H1 (cell line): ENCODE data around the gene CCDC175. TPM values are rescaled to one million over a fixed set of nuclear protein-coding genes. Genes with fewer than 3 reads are reported as not detected.

Source experiments
- CTCF ChIA-PET: fragments of 300-600 bp; sonication (Branson Sonifier 250); formaldehyde crosslinking; loops from one replicate; lab custom pipeline; 2021; ENCODE audit not compliant: partially characterized antibody; lab: Charles Lee
- POLR2A ChIA-PET: fragments of 300-600 bp; sonication (Branson Sonifier 250); formaldehyde crosslinking; loops from one replicate; lab custom pipeline; 2021; ENCODE audit warnings: inconsistent platforms; ENCODE audit not compliant: partially characterized antibody; lab: Charles Lee
- DNase-seq, 2 experiments: peaks; one replicate each; pipeline versions ENCODE4 v3.0.0 to v3.0.0-alpha.2; 2010 to 2022; ENCODE audit warnings: low spot score in 2 of 2, low read depth in 1 of 2, mixed read lengths in 1 of 2
- FAIRE-seq: peaks from 2 replicates; lab custom pipeline; 2011; peaks lifted over from hg19 to GRCh38; lab: Jason Lieb, UNC
- H2AFZ ChIP-seq: 2 replicates; pipeline ENCODE4 v1.8.1; 2012; ENCODE audit warnings: low read length, inconsistent platforms
- H2AK5ac ChIP-seq: 2 replicates; pipeline ENCODE4 v1.6.1; 2013; ENCODE audit warnings: low read depth, low read length
- H2BK120ac ChIP-seq: replicated peaks from 2 replicates; pipeline ENCODE3; 2013; ENCODE audit warnings: low read depth, low read length, inconsistent platforms
- H2BK12ac ChIP-seq: 2 replicates; pipeline ENCODE4 v1.6.1; 2013; ENCODE audit warnings: low read depth, low read length
- H2BK15ac ChIP-seq: 2 replicates; pipeline ENCODE4 v1.6.1; 2013; ENCODE audit warnings: low read length
- H2BK20ac ChIP-seq: 2 replicates; pipeline ENCODE4 v1.6.1; 2013; ENCODE audit warnings: low read length
- H2BK5ac ChIP-seq: 2 replicates; pipeline ENCODE4 v1.6.1; 2013; ENCODE audit warnings: low read depth, low read length
- H3K14ac ChIP-seq: 2 replicates; pipeline ENCODE4 v1.6.1; 2013; ENCODE audit warnings: inconsistent platforms; ENCODE audit not compliant: insufficient read length
- H3K18ac ChIP-seq: 2 replicates; pipeline ENCODE4 v1.6.1; 2013; ENCODE audit warnings: low read length; ENCODE audit errors: extremely low read depth
- H3K23ac ChIP-seq: 2 replicates; pipeline ENCODE4 v1.6.1; 2013; ENCODE audit warnings: inconsistent platforms; ENCODE audit not compliant: insufficient read length
- H3K23me2 ChIP-seq: 2 replicates; pipeline ENCODE4 v1.6.1; 2013; ENCODE audit warnings: low read depth, low read length
- H3K27ac ChIP-seq: 2 replicates; pipeline ENCODE4 v1.6.1; 2011; ENCODE audit warnings: low read depth, low read length, inconsistent platforms
- H3K27me3 ChIP-seq, 4 experiments: replicated peaks in 1 of 4; 1 replicate in 1 of 4; 2 replicates in 3 of 4; pipeline versions ENCODE4 v1.6.1 to v1.8.1; 2011 to 2013; ENCODE audit warnings: low read length in 3 of 4, mild to moderate bottlenecking in 3 of 4, inconsistent platforms in 2 of 4, mixed read lengths in 2 of 4, moderate library complexity in 1 of 4; ENCODE audit not compliant: control insufficient read depth in 3 of 4, insufficient read depth in 3 of 4; ENCODE audit errors: extremely low read depth in 1 of 4
- H3K36me3 ChIP-seq, 4 experiments: 2 replicates each; pipeline versions ENCODE4 v1.6.1 to v1.8.1; 2011 to 2013; ENCODE audit warnings: mild to moderate bottlenecking in 4 of 4, low read length in 3 of 4, moderate library complexity in 2 of 4, control low read depth in 1 of 4, inconsistent platforms in 1 of 4; ENCODE audit not compliant: insufficient read depth in 4 of 4, control insufficient read depth in 2 of 4
- H3K4ac ChIP-seq: replicated peaks from 2 replicates; pipeline ENCODE3; 2013; ENCODE audit warnings: low read length, low read depth, mixed read lengths, inconsistent platforms; ENCODE audit not compliant: insufficient read length
- H3K4me1 ChIP-seq, 4 experiments: replicated peaks in 1 of 4; 1 replicate in 1 of 4; 2 replicates in 3 of 4; pipeline versions ENCODE4 v1.6.1 to v1.8.1; 2011 to 2013; ENCODE audit warnings: low read length in 3 of 4, inconsistent platforms in 2 of 4, mixed read lengths in 1 of 4; ENCODE audit not compliant: insufficient read depth in 4 of 4, control insufficient read depth in 3 of 4
- H3K4me2 ChIP-seq, 2 experiments: 2 replicates each; pipeline versions ENCODE4 v1.6.1 to v1.8.1; 2011 to 2013; ENCODE audit warnings: low read depth in 2 of 2, low read length in 2 of 2, control low read depth in 1 of 2, inconsistent platforms in 1 of 2, mild to moderate bottlenecking in 1 of 2; ENCODE audit not compliant: insufficient read depth in 1 of 2
- H3K4me3 ChIP-seq, 4 experiments: fragments of 200-600, 300-600 bp in 1 of 4; sonication (generic), shearing (Covaris generic), sonication (Bioruptor Twin) in 1 of 4; 2 replicates each; pipeline versions ENCODE4 v1.5.1 to v1.8.1; 2011 to 2016; ENCODE audit warnings: low read length in 4 of 4, low read depth in 3 of 4, control low read depth in 2 of 4, inconsistent platforms in 2 of 4, mild to moderate bottlenecking in 2 of 4, mixed read lengths in 1 of 4, moderate library complexity in 1 of 4; ENCODE audit not compliant: insufficient read depth in 2 of 4; ENCODE audit errors: extremely low read depth in 1 of 4
- H3K56ac ChIP-seq: replicated peaks from 2 replicates; pipeline ENCODE3; 2013; ENCODE audit warnings: low read depth, mild to moderate bottlenecking, mixed read lengths, low read length, inconsistent platforms; ENCODE audit not compliant: insufficient read length
- H3K79me1 ChIP-seq: 2 replicates; pipeline ENCODE4 v1.6.1; 2013; ENCODE audit warnings: low read depth, low read length, control low read depth
- H3K79me2 ChIP-seq, 2 experiments: 2 replicates each; pipeline versions ENCODE4 v1.6.1 to v1.8.1; 2012 to 2013; ENCODE audit warnings: low read length in 2 of 2, mild to moderate bottlenecking in 2 of 2, inconsistent platforms in 1 of 2; ENCODE audit not compliant: insufficient read depth in 2 of 2, control insufficient read depth in 1 of 2
- H3K9ac ChIP-seq, 4 experiments: replicated peaks in 1 of 4; 1 replicate in 1 of 4; 2 replicates in 3 of 4; pipeline versions ENCODE4 v1.6.1 to v1.8.1; 2011 to 2013; ENCODE audit warnings: low read depth in 3 of 4, low read length in 3 of 4, control low read depth in 2 of 4, mild to moderate bottlenecking in 2 of 4, moderate library complexity in 2 of 4, inconsistent platforms in 1 of 4; ENCODE audit errors: extremely low read depth in 1 of 4
- H3K9me3 ChIP-seq, 2 experiments: 2 replicates each; pipeline versions ENCODE4 v1.6.1 to v1.8.1; 2012 to 2013; ENCODE audit warnings: mild to moderate bottlenecking in 2 of 2, moderate library complexity in 2 of 2, control low read depth in 1 of 2, inconsistent platforms in 1 of 2, low read depth in 1 of 2, low read length in 1 of 2, mixed read lengths in 1 of 2; ENCODE audit not compliant: insufficient read depth in 2 of 2
- H4K20me1 ChIP-seq, 2 experiments: replicated peaks in 1 of 2; 2 replicates each; pipeline versions ENCODE3 to v1.8.1; 2011 to 2013; ENCODE audit warnings: inconsistent platforms in 2 of 2, low read length in 2 of 2, mild to moderate bottlenecking in 1 of 2; ENCODE audit not compliant: insufficient read depth in 2 of 2, control insufficient read depth in 1 of 2
- H4K5ac ChIP-seq: 2 replicates; pipeline ENCODE4 v1.6.1; 2013; ENCODE audit warnings: low read length, low read depth, mixed read lengths, inconsistent platforms; ENCODE audit not compliant: insufficient read length
- H4K8ac ChIP-seq: 2 replicates; pipeline ENCODE4 v1.8.0; 2013; ENCODE audit warnings: mild to moderate bottlenecking, moderate library complexity, low read length, inconsistent platforms; ENCODE audit not compliant: insufficient read depth; ENCODE audit errors: extremely low read depth
- H4K91ac ChIP-seq: replicated peaks from 2 replicates; pipeline ENCODE3; 2013; ENCODE audit warnings: low read length, mixed read lengths, inconsistent platforms; ENCODE audit not compliant: insufficient read length
- ASH2L ChIP-seq: fragments of 200-600, 300-600 bp; sonication (generic); IDR thresholded peaks from one replicate; pipeline ENCODE4 v1.7.1; 2017; ENCODE audit warnings: low read length
- ATF3 ChIP-seq: IDR thresholded peaks from 2 replicates; pipeline ENCODE4 v1.6.1; 2011; ENCODE audit warnings: low read depth, mild to moderate bottlenecking, low read length; ENCODE audit not compliant: insufficient read depth
- CHD1 ChIP-seq: IDR thresholded peaks from 2 replicates; pipeline ENCODE4 v1.6.1; 2012; ENCODE audit warnings: low read depth, low read length, improper control_type of control experiment
- FOSL1 ChIP-seq: IDR thresholded peaks from 2 replicates; pipeline ENCODE4 v1.6.1; 2011; ENCODE audit warnings: mild to moderate bottlenecking, low read depth, low read length, moderate library complexity; ENCODE audit not compliant: insufficient read depth
- KDM1A ChIP-seq: fragments of 200-600, 300-600 bp; sonication (generic); IDR thresholded peaks from 2 replicates; pipeline ENCODE4 v1.7.1; 2016; ENCODE audit warnings: mild to moderate bottlenecking, low read length, borderline replicate concordance
- MAX ChIP-seq: IDR thresholded peaks from 2 replicates; pipeline ENCODE4 v1.6.1; 2012; ENCODE audit warnings: inconsistent platforms
- SIN3A ChIP-seq, 2 experiments: IDR thresholded peaks in 1 of 2; conservative IDR thresholded peaks in 1 of 2; 2 replicates each; pipeline ENCODE4 v1.6.1; 2011 to 2012; ENCODE audit warnings: low read length in 2 of 2, improper control_type of control experiment in 1 of 2, low read depth in 1 of 2, mild to moderate bottlenecking in 1 of 2
- TAF7 ChIP-seq: optimal IDR thresholded peaks from 2 replicates; pipeline ENCODE3; 2011; ENCODE audit warnings: low read depth, mild to moderate bottlenecking, inconsistent platforms, low read length, moderate library complexity, borderline replicate concordance
- TBP ChIP-seq: IDR thresholded peaks from 2 replicates; pipeline ENCODE4 v1.6.1; 2011; ENCODE audit warnings: low read depth, low read length, improper control_type of control experiment
- TEAD4 ChIP-seq: IDR thresholded peaks from 2 replicates; pipeline ENCODE4 v1.6.1; 2012; ENCODE audit warnings: low read depth, low read length, inconsistent platforms, mixed read lengths
- WGBS, 2 experiments: shearing (Covaris generic) in 1 of 2; methylation state at CpG; one replicate each; pipeline versions ENCODE4 v1.1.6 to v1.1.7; 2013 to 2015; ENCODE audit warnings: low lambda C conversion rate in 2 of 2, mixed read lengths in 2 of 2, inconsistent platforms in 1 of 2, low coverage in 1 of 2, missing lambda C conversion rate in 1 of 2; ENCODE audit not compliant: insufficient replicate concordance in 2 of 2, insufficient coverage in 1 of 2, insufficient read length in 1 of 2; ENCODE audit errors: extremely low coverage in 1 of 2, missing lambda C conversion rate in 1 of 2; 5-methylcytosine and 5-hydroxymethylcytosine counted together
- polyA plus RNA-seq, 7 experiments: library from polyadenylated mRNA; depleted of rRNA in 3 of 7; stranded (reverse) in 5 of 7; unstranded in 2 of 7; fragments of >200 nt in 5 of 7; fragments of 200-250 nt in 2 of 7; gene quantifications; 1 replicate in 5 of 7; 2 replicates in 1 of 7; 4 replicates in 1 of 7; pipeline versions ENCODE4 v1.2.1 to v1.2.3, GENCODE V29; 2011 to 2013; ENCODE audit warnings: missing spikeins in 2 of 7, mixed read lengths in 2 of 7
- total RNA-seq: library from RNA; stranded (reverse); fragmentation: NEBNext Ultra II Directional; extraction: Animal tissue kit (Norgen Biotek cat#: 25700); gene quantifications from 2 replicates; pipeline ENCODE4 v1.2.1, GENCODE V29; 2021

CCDC175 gene
- total and polyA plus RNA-seq, 2 of the 8 experiments (the other 6 are each of a cell fraction or from before 2014, with no cell fraction given): 0.19 TPM; not detected in 1

GRCh38 chr14:59464486-59465315, 111.9 kb downstream of the CCDC175 start:
- Histone ChIP-seq H4K91ac (no peak overlapping the region), H2BK20ac (no peak overlapping the region), H3K4me1 (peaks cover 0 to 10% (median 4%) of the 10 kb centered on the region in 4 experiments; a peak in 4 of 7 replicates), H2BK5ac (no peak overlapping the region), H3K36me3 (no peaks in the 10 kb centered on the region), H2AK5ac (no peak overlapping the region), H3K14ac (no peak overlapping the region), H2BK120ac (no peak overlapping the region), H2AFZ (peak overlapping the region; percentile 89; the same call in 1 of the 2 replicates), H4K8ac (peak overlapping the region; percentile 76; the same call in 1 of the 2 replicates), H3K4me3 (peak overlapping the region; percentile 46 to 74 (median 53)), H3K23ac (no peak overlapping the region), H2BK15ac (no peak overlapping the region), H3K9ac (peak overlapping the region in 1 of 4 experiments; percentile 35; a peak in 2 of 7 replicates), H4K20me1 (peaks cover 0 to 7% of the 10 kb centered on the region in 2 experiments), H3K4ac (peak overlapping the region; percentile 63), H3K27ac (no peak overlapping the region), H3K56ac (no peak overlapping the region), H3K18ac (no peak overlapping the region), H3K79me2 (no peaks in the 10 kb centered on the region), H3K23me2 (peaks cover 15% of the 10 kb centered on the region; the same call in 1 of the 2 replicates), H2BK12ac (no peak overlapping the region), H3K79me1 (no peaks in the 10 kb centered on the region), H3K9me3 (no peaks in the 10 kb centered on the region), H3K27me3 (peaks cover 0 to 23% (median 13%) of the 10 kb centered on the region in 4 experiments; a peak in 6 of 7 replicates), H4K5ac (no peak overlapping the region), H3K4me2 (peak overlapping the region; percentile 75 to 97)
- POLR2A ChIA-PET: interaction anchor here (0.6 to 1.8 kb wide), 4 partner anchors 9 to 19 kb away, joined by 3 to 6 read pairs (median 6); partner anchors contain the start of genes JKAMP and L3HYPDH
- DNase-seq (peak in 1 of 2 experiments; percentile 79), FAIRE-seq (no peak)
- CTCF ChIA-PET: interaction anchor here (1.5 to 2.6 kb wide), 2 partner anchors 10 to 43 kb away, joined by 4 to 11 read pairs; no protein-coding TSS in a partner anchor
- 2% methylated on average over 55 of the region's 105 CpGs; no CpG with 5 or more reads in 1 of the 2 experiments for WGBS, 2 experiments
- TF ChIP-seq MAX: no peak
- TF ChIP-seq CHD1: no peak
- TF ChIP-seq FOSL1: no peak
- no peak; the same call in 1 of the 2 replicates for TF ChIP-seq KDM1A
- peak; percentile 21 for TF ChIP-seq ASH2L
- no peak for TF ChIP-seq TBP
- no peak for TF ChIP-seq TEAD4
- TF ChIP-seq ATF3: no peak
- TF ChIP-seq TAF7: no peak
- peak in 1 of 2 experiments; percentile 50; a peak in 1 of 4 replicates for TF ChIP-seq SIN3A (conservative IDR thresholded peaks at IDR 0.05 in 1 of 2, IDR thresholded peaks at IDR 0.05 in 1 of 2; ENCODE audit: low read depth in 1 of 2, low read length in 2 of 2)
